Prostate gland (tissue), 2 donors: ENCODE measurements around the gene TMEM25.

Source experiments
- POLR2A ChIP-seq: fragments of 450-650 bp; IDR thresholded peaks from one replicate; pipeline ENCODE4 v1.6.1; 2016; ENCODE audit warnings: antibody characterized with exemption, mild to moderate bottlenecking
- POLR2AphosphoS5 ChIP-seq: sonication (generic); formaldehyde crosslinking; IDR thresholded peaks from one replicate; pipeline ENCODE4 v1.6.1; 2017; ENCODE audit warnings: antibody characterized with exemption
- TF ChIP-seq, protein P1 (sequence below), 4 experiments: fragments of 200-600 bp in 2 of 4; fragments of 450-650 bp in 2 of 4; sonication (generic) in 2 of 4; IDR thresholded peaks; 1 replicate in 3 of 4; 2 replicates in 1 of 4; pipeline ENCODE4 v1.5.1; 2016 to 2019; ENCODE audit warnings: antibody characterized with exemption in 4 of 4, mild to moderate bottlenecking in 2 of 4, moderate library complexity in 2 of 4

DNA sequence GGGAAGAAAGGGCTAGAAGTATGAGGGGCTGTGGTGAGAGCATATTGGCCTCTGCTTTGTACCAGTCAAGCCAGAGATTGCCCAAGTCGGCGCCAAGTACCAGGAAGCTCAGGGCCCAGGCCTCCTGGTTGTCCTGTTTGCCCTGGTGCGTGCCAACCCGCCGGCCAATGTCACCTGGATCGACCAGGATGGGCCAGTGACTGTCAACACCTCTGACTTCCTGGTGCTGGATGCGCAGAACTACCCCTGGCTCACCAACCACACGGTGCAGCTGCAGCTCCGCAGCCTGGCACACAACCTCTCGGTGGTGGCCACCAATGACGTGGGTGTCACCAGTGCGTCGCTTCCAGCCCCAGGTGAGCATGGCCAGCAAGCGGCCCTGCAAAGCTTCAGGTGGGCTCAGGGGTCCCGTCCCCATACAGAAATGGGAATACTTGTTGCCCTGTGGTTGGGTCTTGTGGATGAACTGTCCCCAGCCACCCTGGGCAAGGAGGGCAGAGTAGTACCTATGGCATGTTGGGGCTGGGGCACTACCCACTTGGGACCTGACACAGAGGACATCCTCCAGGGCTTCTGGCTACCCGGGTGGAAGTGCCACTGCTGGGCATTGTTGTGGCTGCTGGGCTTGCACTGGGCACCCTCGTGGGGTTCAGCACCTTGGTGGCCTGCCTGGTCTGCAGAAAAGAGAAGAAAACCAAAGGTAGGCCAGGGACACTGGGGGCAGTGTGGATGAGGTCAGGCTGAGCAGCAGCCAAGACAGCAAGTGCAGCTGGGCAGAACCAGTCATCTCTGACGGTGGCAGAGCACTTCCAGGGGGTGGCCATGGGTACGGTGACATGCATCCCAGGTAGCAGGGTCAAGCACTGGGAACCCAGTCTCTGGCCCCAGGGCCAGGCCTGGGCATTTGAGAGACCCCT, 2.1 kb downstream of the TMEM25 start:
- TF ChIP-seq, protein P1, sequence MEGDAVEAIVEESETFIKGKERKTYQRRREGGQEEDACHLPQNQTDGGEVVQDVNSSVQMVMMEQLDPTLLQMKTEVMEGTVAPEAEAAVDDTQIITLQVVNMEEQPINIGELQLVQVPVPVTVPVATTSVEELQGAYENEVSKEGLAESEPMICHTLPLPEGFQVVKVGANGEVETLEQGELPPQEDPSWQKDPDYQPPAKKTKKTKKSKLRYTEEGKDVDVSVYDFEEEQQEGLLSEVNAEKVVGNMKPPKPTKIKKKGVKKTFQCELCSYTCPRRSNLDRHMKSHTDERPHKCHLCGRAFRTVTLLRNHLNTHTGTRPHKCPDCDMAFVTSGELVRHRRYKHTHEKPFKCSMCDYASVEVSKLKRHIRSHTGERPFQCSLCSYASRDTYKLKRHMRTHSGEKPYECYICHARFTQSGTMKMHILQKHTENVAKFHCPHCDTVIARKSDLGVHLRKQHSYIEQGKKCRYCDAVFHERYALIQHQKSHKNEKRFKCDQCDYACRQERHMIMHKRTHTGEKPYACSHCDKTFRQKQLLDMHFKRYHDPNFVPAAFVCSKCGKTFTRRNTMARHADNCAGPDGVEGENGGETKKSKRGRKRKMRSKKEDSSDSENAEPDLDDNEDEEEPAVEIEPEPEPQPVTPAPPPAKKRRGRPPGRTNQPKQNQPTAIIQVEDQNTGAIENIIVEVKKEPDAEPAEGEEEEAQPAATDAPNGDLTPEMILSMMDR (IDR thresholded peaks at IDR 0.05) = no peak
- TF ChIP-seq POLR2A = no peak
- TF ChIP-seq POLR2AphosphoS5 = no peak
